Measurements from ENCODE around the gene TAF1B. TPM values are rescaled to one million over a fixed set of nuclear protein-coding genes. Genes with fewer than 3 reads are reported as not detected.
"Not testable (repeated sequence)": the region's sequence is repeated elsewhere in the genome, so short reads cannot be mapped to it uniquely, and the experiment has no call there.

The TAF1B gene
- total RNA-seq, 5 donors from 2014 or later (not counting 1 experiment from before 2014, with no cell fraction given) = 9.2 to 21.7 (median 15.2) TPM

DNA sequence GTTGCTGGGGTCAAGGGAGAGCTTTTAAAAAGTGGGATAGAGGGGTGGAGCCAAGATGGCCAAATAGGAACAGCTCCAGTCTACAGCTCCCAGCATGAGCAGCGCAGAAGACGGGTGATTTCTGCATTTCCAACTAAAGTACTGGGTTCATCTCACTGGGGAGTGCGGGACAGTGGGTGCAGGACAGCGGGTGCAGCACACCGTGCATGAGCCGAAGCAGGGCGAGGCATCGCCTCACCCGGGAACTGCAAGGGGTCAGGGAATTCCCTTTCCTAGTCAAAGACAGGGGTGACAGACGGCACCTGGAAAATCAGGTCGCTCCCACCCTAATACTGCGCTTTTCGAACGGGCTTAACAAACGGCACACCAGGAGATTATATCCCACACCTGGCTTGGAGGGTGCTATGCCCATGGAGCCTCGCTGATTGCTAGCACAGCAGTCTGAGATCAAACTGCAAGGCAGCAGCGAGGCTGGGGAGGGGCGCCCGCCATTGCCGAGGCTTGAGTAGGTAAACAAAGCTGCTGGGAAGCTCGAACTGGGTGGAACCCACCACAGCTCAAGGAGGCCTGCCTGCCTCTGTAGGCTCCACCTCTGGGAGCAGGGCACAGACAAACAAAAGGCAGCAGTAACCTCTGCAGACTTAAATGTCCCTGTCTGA lies 17.8 kb downstream of the TAF1B start:
- H3K4me1 Mint-ChIP-seq; H3K9me3 ChIP-seq; DNase-seq; CTCF ChIA-PET; H3K27me3 Mint-ChIP-seq; POLR2A ChIA-PET; H3K4me1 ChIP-seq (ENCODE audit: control insufficient read depth in 1 of 2, extremely low read depth in 1 of 2, insufficient read depth in 2 of 2, low read length in 2 of 2); H3K27ac Mint-ChIP-seq; H3K27me3 ChIP-seq (replicated peaks in 1 of 2; ENCODE audit: control insufficient read depth in 2 of 2, extremely low read depth in 1 of 2, insufficient read depth in 2 of 2, low read length in 1 of 2); H3K27ac ChIP-seq (ENCODE audit: low read length); H3K4me3 ChIP-seq (ENCODE audit: control insufficient read depth in 1 of 2, extremely low read depth in 1 of 2, low read length in 1 of 2); H3K4me3 Mint-ChIP-seq; ATAC-seq (replicated peaks in 1 of 4): not testable (repeated sequence)
- Mint-ChIP-seq H3K36me3 (peaks cover 58% of the 10 kb centered on the region), H3K9me3 (peaks cover 0 to 21% (median 16%) of the 10 kb centered on the region in 3 donors)
- 94% methylated on average over 12 of the region's 21 CpGs for WGBS (ENCODE audit: insufficient coverage)
- H3K36me3 ChIP-seq (ENCODE audit: control insufficient read depth in 2 of 2, extremely low read depth in 1 of 2, insufficient read depth in 1 of 2, low read length in 1 of 2) = peaks cover 16 to 29% of the 10 kb centered on the region in 2 donors

DNA sequence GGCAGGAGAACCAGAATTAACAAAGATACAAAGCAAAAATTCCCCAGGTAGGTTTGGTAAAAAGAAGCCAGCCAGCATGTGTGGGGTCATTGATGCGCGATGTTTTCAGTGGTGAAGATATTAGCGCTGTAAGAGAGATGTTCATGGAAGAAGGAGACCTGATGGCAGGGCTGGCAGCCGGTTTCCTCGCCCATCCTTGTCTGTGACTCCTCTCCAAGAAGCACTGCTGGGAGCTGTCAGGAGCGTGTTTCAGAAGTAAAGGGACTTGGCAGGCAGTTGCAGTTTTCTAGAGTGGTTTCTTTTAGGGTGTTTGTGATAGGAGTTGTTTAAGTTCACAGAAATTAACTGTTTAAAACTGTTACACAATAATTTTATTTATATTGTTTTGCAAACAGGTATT lies 24.6 kb downstream of the TAF1B start:
- Histone ChIP-seq H3K27me3 (replicated peaks in 1 of 2; ENCODE audit: control insufficient read depth in 2 of 2, extremely low read depth in 1 of 2, insufficient read depth in 2 of 2, low read length in 1 of 2) (no peaks in the 10 kb centered on the region), H3K4me3 (ENCODE audit: control insufficient read depth in 1 of 2, extremely low read depth in 1 of 2, low read length in 1 of 2) (no peak overlapping the region), H3K27ac (ENCODE audit: low read length) (no peak overlapping the region), H3K4me1 (ENCODE audit: control insufficient read depth in 1 of 2, extremely low read depth in 1 of 2, insufficient read depth in 2 of 2, low read length in 2 of 2) (no peaks in the 10 kb centered on the region), H3K36me3 (ENCODE audit: control insufficient read depth in 2 of 2, extremely low read depth in 1 of 2, insufficient read depth in 1 of 2, low read length in 1 of 2) (peaks cover 0 to 15% of the 10 kb centered on the region in 2 donors), H3K9me3 (no peaks in the 10 kb centered on the region)
- Mint-ChIP-seq H3K27me3 (no peaks in the 10 kb centered on the region), H3K36me3 (peaks cover 23% of the 10 kb centered on the region), H3K4me1 (no peaks in the 10 kb centered on the region), H3K9me3 (peaks cover 0 to 6% (median 5%) of the 10 kb centered on the region in 3 donors), H3K4me3 (no peak overlapping the region), H3K27ac (no peak overlapping the region)
- ChIA-PET POLR2A (no interaction called here), CTCF (no interaction called here)
- ATAC-seq (replicated peaks in 1 of 4) (no peak), DNase-seq (no peak)
- WGBS (ENCODE audit: insufficient coverage) = 95% methylated on average over 4 of the region's 6 CpGs

DNA sequence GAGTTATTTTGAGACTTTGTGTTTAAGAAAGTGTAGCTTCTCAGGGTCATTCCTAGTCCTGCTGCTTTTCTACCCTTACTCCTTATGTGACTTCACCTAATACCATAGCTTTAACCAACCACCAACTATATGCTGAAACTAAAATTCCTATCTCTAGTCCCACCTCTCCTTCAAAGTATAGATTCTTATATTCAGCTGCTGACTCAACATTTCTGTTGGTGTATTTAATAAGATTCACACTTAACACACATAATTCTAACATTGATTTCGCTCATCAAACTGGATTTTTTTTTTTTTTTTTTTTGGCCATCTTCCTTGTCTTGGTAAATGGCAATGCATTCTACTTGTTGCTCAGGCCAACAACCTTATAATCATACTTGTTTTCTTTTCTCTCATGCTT lies 30.1 kb downstream of the TAF1B start:
- ChIA-PET CTCF (interaction anchor here (0.6 to 0.7 kb wide), 3 partner anchors 17 to 339 kb away, joined by 4 to 13 read pairs (median 6); no protein-coding TSS in a partner anchor), POLR2A (interaction anchor here (0.7 kb wide), 2 partner anchors 10 to 20 kb away, joined by 4 to 6 read pairs; no protein-coding TSS in a partner anchor)
- no peak for ATAC-seq (replicated peaks in 1 of 4)
- H3K27ac Mint-ChIP-seq = no peak overlapping the region
- peaks cover 52% of the 10 kb centered on the region for H3K36me3 Mint-ChIP-seq
- WGBS (ENCODE audit: insufficient coverage) = 100% methylated on average over 1 of the region's 1 CpG
- no peak overlapping the region for H3K27ac ChIP-seq (ENCODE audit: low read length)
- no peak for DNase-seq
- H3K4me1 ChIP-seq (ENCODE audit: control insufficient read depth in 1 of 2, extremely low read depth in 1 of 2, insufficient read depth in 2 of 2, low read length in 2 of 2) = no peaks in the 10 kb centered on the region
- H3K4me1 Mint-ChIP-seq = no peaks in the 10 kb centered on the region
- no peak overlapping the region for H3K4me3 Mint-ChIP-seq
- peaks cover 0 to 61% of the 10 kb centered on the region in 2 donors for H3K36me3 ChIP-seq (ENCODE audit: control insufficient read depth in 2 of 2, extremely low read depth in 1 of 2, insufficient read depth in 1 of 2, low read length in 1 of 2)
- H3K4me3 ChIP-seq (ENCODE audit: control insufficient read depth in 1 of 2, extremely low read depth in 1 of 2, low read length in 1 of 2) = no peak overlapping the region
- no peaks in the 10 kb centered on the region for H3K27me3 Mint-ChIP-seq
- H3K9me3 ChIP-seq = no peaks in the 10 kb centered on the region
- H3K9me3 Mint-ChIP-seq = no peaks in the 10 kb centered on the region
- no peaks in the 10 kb centered on the region for H3K27me3 ChIP-seq (replicated peaks in 1 of 2; ENCODE audit: control insufficient read depth in 2 of 2, extremely low read depth in 1 of 2, insufficient read depth in 2 of 2, low read length in 1 of 2)

DNA sequence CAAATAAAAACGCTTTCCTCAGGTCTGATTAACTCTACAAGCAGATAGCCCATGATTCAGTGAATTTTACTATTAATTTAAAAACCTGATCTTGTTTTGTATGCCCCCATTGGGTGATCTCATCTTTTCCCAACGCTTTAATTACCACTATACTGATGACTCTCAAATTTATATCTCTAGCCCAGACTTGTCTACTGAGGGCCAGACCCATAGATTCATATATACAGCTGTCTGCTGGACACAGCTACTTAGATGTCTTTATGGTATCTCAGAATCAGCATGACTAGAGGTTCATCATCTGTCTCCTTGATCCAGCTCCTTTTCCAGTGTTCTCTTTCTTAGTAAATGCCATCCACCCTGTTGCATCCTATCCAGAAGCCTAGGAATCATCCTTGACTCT lies 33.8 kb downstream of the TAF1B start:
- Mint-ChIP-seq H3K27me3 (no peaks in the 10 kb centered on the region), H3K36me3 (peaks cover 62% of the 10 kb centered on the region), H3K4me3 (no peak overlapping the region), H3K9me3 (no peaks in the 10 kb centered on the region), H3K27ac (no peak overlapping the region), H3K4me1 (no peaks in the 10 kb centered on the region)
- H3K9me3 ChIP-seq = no peaks in the 10 kb centered on the region
- DNase-seq (no peak), ATAC-seq (replicated peaks in 1 of 4) (no peak)
- no peaks in the 10 kb centered on the region for H3K27me3 ChIP-seq (replicated peaks in 1 of 2; ENCODE audit: control insufficient read depth in 2 of 2, extremely low read depth in 1 of 2, insufficient read depth in 2 of 2, low read length in 1 of 2)
- no peak overlapping the region for H3K4me3 ChIP-seq (ENCODE audit: control insufficient read depth in 1 of 2, extremely low read depth in 1 of 2, low read length in 1 of 2)
- H3K4me1 ChIP-seq (ENCODE audit: control insufficient read depth in 1 of 2, extremely low read depth in 1 of 2, insufficient read depth in 2 of 2, low read length in 2 of 2) = no peaks in the 10 kb centered on the region
- POLR2A ChIA-PET = no interaction called here
- CTCF ChIA-PET = no interaction called here
- no peak overlapping the region for H3K27ac ChIP-seq (ENCODE audit: low read length)
- peaks cover 0 to 62% of the 10 kb centered on the region in 2 donors for H3K36me3 ChIP-seq (ENCODE audit: control insufficient read depth in 2 of 2, extremely low read depth in 1 of 2, insufficient read depth in 1 of 2, low read length in 1 of 2)
- WGBS (ENCODE audit: insufficient coverage) = 40% methylated on average over 1 of the region's 2 CpGs

DNA sequence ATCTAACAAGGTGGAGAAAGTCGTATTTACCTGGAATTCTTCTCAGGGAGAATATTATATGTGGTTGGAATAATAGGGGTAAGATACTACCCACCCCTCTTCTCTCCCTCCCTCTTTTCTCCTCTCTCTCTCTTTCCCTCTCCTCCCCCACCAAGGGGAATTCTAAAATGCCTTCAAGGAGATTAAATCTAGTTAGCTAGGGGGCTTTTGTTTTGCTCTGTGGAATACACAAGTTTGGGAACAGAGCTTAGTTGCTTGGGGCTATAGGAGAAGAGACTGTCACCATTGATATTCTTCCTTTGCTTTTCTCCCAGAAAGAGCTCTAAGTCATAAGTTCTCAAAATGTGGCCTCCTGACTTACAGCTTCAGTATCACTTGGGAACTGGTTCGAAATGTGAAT lies 34.5 kb downstream of the TAF1B start:
- WGBS (ENCODE audit: insufficient coverage) = no CpG with 5 or more reads among the region's 2 CpGs
- Mint-ChIP-seq H3K27ac (no peak overlapping the region), H3K27me3 (no peaks in the 10 kb centered on the region), H3K4me3 (no peak overlapping the region), H3K4me1 (no peaks in the 10 kb centered on the region), H3K9me3 (no peaks in the 10 kb centered on the region), H3K36me3 (peaks cover 62% of the 10 kb centered on the region)
- H3K9me3 ChIP-seq = no peaks in the 10 kb centered on the region
- H3K36me3 ChIP-seq (ENCODE audit: control insufficient read depth in 2 of 2, extremely low read depth in 1 of 2, insufficient read depth in 1 of 2, low read length in 1 of 2) = peaks cover 0 to 59% of the 10 kb centered on the region in 2 donors
- ChIA-PET CTCF (interaction anchor here in 1 of 2 donors (0.6 kb wide), 1 partner anchor 18 kb away, joined by 3 read pairs; no protein-coding TSS in a partner anchor), POLR2A (no interaction called here)
- ATAC-seq (replicated peaks in 1 of 4) (no peak), DNase-seq (no peak)
- H3K4me1 ChIP-seq (ENCODE audit: control insufficient read depth in 1 of 2, extremely low read depth in 1 of 2, insufficient read depth in 2 of 2, low read length in 2 of 2) = no peaks in the 10 kb centered on the region
- no peaks in the 10 kb centered on the region for H3K27me3 ChIP-seq (replicated peaks in 1 of 2; ENCODE audit: control insufficient read depth in 2 of 2, extremely low read depth in 1 of 2, insufficient read depth in 2 of 2, low read length in 1 of 2)
- H3K27ac ChIP-seq (ENCODE audit: low read length) = no peak overlapping the region
- no peak overlapping the region for H3K4me3 ChIP-seq (ENCODE audit: control insufficient read depth in 1 of 2, extremely low read depth in 1 of 2, low read length in 1 of 2)

DNA sequence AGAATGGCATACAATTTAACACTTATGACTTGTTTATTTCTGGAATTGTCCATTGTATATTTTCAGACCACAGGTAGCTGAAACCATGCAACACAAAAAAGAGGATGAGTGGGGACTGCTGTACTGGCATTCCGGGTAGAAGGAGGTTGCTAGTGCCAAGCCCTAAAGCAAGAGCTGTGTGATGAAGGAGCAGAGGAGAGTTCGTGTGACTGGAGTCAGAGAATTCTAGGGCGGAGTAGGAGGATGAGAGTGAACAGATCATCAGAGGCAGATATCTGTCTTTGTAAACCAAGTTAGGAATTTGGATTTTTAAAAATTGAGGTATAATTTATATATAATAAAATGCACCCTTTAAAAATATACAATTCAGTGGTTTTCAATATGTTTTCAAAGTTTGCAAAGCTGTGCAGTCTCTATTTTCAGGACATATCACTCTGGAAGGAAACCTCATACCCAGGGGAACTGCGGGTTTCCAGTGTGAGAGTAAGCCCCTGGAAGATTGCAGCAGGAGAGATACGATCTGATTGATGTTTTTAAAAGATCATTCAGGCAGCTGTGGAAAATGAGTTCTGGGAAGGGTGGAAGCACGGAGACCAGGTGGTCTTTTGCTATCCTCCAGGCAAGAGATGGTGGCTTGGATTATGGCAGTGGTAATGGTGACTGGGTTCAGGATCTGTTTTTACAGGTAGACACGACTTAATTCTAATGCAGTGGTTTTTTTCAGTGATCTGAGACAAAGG lies 36.4 kb downstream of the TAF1B start:
- ATAC-seq (replicated peaks in 1 of 4) (no peak), DNase-seq (no peak)
- no peak overlapping the region for H3K27ac ChIP-seq (ENCODE audit: low read length)
- H3K4me1 ChIP-seq (ENCODE audit: control insufficient read depth in 1 of 2, extremely low read depth in 1 of 2, insufficient read depth in 2 of 2, low read length in 2 of 2) = no peaks in the 10 kb centered on the region
- H3K27me3 Mint-ChIP-seq = no peaks in the 10 kb centered on the region
- ChIA-PET CTCF (interaction anchor here (0.6 kb wide), 2 partner anchors 16 to 65 kb away, joined by 3 to 5 read pairs; no protein-coding TSS in a partner anchor), POLR2A (no interaction called here)
- 100% methylated on average over 3 of the region's 7 CpGs for WGBS (ENCODE audit: insufficient coverage)
- peaks cover 8 to 54% of the 10 kb centered on the region in 2 donors for H3K36me3 ChIP-seq (ENCODE audit: control insufficient read depth in 2 of 2, extremely low read depth in 1 of 2, insufficient read depth in 1 of 2, low read length in 1 of 2)
- no peaks in the 10 kb centered on the region for H3K9me3 Mint-ChIP-seq
- H3K4me3 Mint-ChIP-seq = no peak overlapping the region
- H3K4me3 ChIP-seq (ENCODE audit: control insufficient read depth in 1 of 2, extremely low read depth in 1 of 2, low read length in 1 of 2) = no peak overlapping the region
- H3K4me1 Mint-ChIP-seq = no peaks in the 10 kb centered on the region
- no peaks in the 10 kb centered on the region for H3K9me3 ChIP-seq
- no peaks in the 10 kb centered on the region for H3K27me3 ChIP-seq (replicated peaks in 1 of 2; ENCODE audit: control insufficient read depth in 2 of 2, extremely low read depth in 1 of 2, insufficient read depth in 2 of 2, low read length in 1 of 2)
- no peak overlapping the region for H3K27ac Mint-ChIP-seq
- peaks cover 53% of the 10 kb centered on the region for H3K36me3 Mint-ChIP-seq
